NOMO-1 treated with DMSO at 0.1 percent for 48 hours (cell line): ENCODE data around the gene PHLDB2.

Experiments used
- DNase-seq: peaks from one replicate; lab custom pipeline; 2025; ENCODE audit not compliant: unreplicated experiment; lab: John Stamatoyannopoulos, UW

The PHLDB2 gene

GRCh38 chr3:111923095-111923771 lies 64.2 kb downstream of the PHLDB2 start:
- DNase-seq = no peak

GRCh38 chr3:111923806-111924205 lies 64.7 kb downstream of the PHLDB2 start:
- no peak for DNase-seq

DNA sequence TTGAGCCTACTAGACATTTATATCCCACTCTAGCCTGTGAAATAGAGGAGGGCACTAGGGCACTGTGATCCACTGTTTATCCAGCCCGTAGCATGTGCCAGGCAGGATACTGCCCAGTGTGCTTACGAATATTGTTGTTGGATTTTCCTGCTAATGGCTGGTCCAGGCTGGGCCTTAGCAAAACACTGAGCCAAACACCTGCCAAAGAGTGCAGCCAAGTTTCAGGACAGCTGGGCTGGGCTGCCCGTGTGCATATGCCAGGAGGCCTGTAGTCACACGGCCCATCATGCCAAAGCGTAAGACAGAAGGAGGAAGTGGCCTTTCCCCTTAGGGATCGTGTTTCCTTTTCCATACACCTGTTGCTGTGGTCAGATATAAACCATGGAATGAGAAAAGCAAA lies 65.2 kb downstream of the PHLDB2 start:
- DNase-seq = no peak

DNA sequence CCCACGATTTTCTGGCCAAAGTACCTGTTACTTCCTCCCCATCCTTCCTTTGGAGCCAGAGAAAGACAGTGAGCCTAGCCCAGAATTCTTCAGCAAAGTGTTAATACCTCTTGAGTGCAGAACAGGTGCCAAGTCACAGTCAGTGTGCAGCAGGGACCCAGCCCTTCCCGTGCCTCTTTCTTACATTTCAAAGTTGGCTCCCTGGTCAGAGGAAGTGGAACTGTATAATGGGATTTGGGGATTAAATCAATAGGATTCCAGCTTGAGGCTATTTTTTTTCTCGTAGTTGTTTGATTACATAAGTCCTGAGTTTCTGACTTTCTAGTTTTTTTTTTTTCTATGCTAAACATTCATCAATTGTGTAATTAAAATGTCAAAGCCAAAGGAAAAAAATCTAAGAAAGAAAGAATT lies 67.2 kb downstream of the PHLDB2 start:
- no peak for DNase-seq

- DNase-seq = no peak
Observed at GRCh38 chr3:111928613-111929012, 69.5 kb downstream of the PHLDB2 start.

GRCh38 chr3:111929484-111929883 lies 70.4 kb downstream of the PHLDB2 start:
- no peak for DNase-seq

DNA sequence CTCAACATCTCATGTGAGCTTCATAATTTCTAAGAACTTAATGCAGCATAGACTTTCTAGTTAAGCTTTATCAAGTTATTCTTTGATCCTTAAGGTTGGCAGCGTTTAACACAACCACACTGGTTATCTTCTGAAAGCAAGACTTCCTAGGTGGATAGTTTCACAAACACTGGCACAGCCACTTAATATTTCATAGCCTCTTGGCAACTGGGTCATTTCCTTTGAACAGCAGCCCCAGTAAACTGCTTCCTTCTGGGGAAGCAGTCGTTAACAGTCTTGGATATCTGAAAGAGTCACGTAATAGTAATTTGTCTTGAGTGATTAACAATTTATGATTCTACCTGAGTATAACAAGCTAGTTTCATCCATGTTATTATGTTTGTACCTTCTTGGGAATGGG lies 73.9 kb downstream of the PHLDB2 start:
- DNase-seq = no peak

GRCh38 chr3:111936191-111936841 lies 77.3 kb downstream of the PHLDB2 start:
- no peak for DNase-seq

DNA sequence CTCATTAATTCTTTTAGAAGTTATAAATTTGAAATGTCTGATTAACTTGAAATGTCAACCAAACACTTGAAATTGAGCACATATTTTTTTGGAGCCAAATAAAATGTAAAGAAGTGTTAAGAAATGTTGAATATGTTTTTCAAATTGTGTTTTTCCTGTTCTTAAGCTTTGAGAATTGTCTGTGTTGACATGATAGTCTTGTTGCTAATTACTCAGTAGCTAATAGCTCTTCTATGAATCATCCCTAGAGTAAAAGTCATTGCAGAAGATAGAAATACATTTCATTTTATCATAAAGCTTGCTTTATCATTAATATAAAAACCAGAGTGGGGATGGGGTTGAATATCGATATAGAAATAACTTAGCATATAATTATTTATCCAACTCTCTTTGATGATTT lies 77.9 kb downstream of the PHLDB2 start:
- DNase-seq = no peak

GRCh38 chr3:111937871-111938270 lies 78.8 kb downstream of the PHLDB2 start:
- DNase-seq = no peak

GRCh38 chr3:111939873-111940272 lies 80.8 kb downstream of the PHLDB2 start:
- DNase-seq = no peak

DNA sequence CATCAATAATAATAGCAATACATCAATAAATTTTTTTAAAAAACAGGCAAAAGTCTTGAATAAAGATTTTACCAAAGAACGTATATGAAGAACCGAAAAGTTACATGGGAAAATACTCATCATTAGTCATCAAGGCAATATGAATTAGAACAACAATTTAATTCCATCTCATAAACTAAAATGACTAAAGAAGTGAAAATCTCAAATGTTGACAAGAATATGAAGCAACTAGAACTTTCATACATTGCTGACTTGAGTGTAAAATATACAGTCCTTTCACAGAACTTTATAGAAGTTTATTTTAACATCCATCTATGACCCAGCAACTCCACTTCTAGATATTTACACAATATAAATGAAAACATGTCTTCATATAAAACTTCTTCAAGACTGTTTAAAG lies 84.5 kb downstream of the PHLDB2 start:
- no peak for DNase-seq

DNA sequence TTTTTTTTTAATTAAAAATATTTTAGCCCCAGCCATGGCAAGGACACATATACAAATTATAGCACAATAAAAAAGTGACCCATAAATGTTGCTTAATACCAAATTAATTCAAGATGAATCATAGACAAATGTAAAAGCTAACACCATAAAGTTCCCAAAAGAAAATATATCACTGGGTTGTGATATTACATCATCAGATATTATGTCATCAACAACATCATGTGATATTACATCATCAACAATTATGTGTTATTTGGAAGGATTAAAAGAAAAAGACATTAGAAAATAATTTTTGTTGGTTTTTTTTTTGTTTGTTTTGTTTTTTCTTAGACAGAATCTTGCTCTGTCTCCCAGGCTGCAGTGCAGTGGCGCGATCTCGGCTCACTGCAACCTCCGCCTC lies 85.3 kb downstream of the PHLDB2 start:
- DNase-seq = no peak

DNA sequence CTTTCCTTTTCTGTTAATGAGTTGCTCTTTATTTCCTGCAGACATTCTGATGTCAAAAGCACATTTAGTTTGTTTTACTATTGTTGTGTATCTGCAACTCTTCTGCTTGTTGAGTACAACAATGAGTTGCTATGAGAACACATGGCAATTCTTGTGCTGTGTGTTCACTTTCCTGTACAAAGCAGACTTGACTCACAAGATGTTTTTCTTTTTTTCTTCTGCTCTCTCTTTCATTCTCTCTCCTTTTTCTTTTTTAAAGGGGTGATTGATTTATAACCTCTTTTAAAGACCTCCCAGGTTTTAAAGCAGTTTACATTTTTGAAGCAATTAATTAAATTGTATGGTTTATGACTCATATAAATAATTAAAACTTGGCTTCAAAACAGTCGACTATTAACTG lies 88.2 kb downstream of the PHLDB2 start:
- no peak for DNase-seq

GRCh38 chr3:111948786-111949185 lies 89.7 kb downstream of the PHLDB2 start:
- DNase-seq = no peak

DNA sequence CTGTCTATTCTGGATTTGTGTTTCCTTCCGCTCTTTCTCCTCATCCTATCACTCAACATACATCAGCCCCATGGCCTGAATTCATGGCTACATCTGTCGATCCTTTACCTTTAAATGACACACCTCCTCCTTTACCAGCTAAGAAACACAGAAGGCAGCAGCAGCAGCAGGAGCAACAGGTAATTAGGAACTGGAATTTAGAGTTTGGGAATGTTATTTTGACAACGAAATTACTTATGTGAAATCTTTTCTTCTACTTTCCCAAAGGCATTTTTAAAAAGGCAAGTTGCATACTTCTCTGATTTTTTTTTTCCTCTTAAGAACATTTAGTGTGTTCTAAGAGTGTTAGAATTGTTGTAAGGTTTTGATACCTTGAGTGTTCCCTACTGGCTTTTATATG lies 90.6 kb downstream of the PHLDB2 start:
- DNase-seq = no peak

- DNase-seq = no peak
Observed at GRCh38 chr3:111951032-111951431, 92.0 kb downstream of the PHLDB2 start.

GRCh38 chr3:111952086-111952485 lies 93.0 kb downstream of the PHLDB2 start:
- DNase-seq = no peak

DNA sequence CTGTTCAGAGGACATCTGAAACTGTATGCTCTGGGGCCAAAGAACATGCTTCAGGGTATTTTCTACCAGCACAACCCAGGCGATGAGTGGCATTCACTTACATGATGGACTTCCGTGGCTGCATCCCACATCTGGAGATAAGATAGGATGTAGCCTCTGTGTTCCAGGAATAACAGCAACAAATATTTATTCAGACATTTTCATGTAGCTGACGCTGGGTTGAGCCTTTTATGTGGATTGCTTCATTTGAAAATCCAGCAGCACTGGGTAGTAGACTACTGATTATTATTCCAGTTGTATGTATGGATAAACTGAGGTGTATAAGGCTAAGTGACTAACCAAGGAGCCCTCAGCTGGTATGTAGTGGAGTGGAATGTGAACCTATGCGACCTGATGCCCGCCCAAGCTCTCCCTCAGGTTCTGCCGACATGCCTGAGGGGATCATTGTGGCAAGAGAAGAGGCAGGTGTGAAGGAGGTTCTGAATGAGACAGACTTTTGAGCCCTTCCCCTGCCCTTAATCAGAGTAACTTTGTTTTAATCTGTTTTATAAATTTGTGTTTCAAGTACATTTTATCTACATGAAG lies 93.9 kb downstream of the PHLDB2 start:
- no peak for DNase-seq

DNA sequence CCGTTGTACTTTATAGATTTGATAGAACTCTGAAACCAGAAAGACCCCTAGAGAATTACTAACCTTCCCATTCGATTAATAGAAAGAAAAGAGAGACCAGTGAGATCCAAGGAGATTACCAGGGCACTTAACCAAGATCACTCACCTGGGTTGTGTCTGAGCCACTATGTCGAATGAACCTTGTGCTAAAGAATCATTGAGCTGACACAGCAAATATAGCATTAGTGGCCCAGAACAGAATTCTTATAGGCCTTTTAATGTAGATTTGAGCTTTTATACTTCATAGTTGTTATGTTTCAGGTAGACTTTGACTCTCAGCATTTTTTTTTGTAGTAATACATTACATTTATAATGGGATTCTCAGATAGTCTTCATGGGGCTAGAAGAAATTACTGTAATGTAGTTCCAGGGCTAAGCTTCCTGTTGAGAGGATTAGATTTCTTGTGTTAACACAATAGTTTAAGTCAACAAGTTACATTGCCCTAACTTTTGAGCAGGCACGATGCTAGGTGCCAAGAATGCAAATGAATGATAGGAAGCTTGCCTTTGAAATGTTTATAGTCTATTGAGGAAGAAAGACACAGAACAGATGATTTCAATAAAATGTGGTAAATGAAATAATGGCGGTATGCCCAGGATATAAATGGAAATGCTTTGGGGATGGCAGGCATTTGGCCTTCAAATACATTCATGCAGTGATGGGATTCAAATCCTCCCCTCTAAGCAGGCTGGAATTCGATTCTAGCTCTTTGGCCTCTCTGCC lies 95.3 kb downstream of the PHLDB2 start:
- no peak for DNase-seq

DNA sequence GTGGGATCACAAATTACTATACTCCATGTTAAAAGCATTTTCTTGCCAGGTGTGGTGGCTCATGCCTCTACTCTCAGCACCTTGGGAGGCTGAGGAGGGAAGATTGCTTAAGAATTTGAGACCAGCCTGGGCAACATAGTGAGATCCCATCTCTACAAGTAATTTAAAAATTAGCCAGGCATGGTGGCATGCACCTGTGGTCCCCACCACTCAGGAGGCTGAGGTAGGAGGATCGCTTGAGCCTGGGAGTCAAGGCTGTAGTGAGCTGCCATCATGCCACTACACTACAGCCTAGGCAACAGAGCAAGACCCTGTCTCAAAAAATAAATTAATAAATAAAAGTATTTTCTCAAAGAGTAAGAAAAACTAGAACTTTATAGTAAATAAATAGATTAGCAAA lies 96.8 kb downstream of the PHLDB2 start:
- no peak for DNase-seq

DNA sequence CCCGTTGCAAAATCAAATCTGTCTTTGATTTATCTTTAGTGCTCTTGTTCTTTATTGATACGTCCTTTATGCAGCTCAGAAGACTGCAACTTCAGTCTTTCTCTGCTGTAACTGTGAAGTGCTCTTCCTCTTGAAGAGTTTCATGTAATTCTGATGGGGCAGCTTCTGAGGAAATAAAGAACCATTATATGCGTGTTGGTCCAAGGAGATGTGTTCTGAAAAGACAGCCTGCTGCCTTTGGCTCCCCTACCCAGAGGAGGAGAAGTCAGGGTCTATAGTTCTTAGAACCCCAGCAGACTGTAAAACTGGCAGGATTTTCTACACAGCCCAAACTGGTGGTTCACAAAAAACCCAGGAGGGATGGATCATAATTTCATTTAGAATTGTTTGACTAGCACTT lies 97.4 kb downstream of the PHLDB2 start:
- DNase-seq = no peak
